Measurements from ENCODE around the gene SLC35F4.

DNA sequence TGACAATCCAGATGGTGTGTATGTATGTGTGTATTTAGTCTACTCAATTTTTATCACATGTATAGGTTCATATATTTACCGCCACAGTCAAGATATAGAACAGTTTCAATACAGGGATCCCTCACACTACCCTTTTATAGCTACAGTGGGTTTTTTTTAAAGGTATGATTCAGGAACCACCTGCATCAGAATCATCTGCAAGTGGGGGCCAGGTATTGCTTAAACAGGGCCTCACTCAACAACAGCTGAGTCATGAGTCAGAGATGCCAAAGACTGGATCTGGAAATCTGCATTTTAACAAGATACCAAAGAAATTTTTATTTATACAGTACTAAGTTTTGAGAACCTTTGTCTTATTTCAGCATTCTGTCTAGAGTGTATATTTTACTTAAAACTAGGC lies 117.6 kb downstream of the SLC35F4 start:
- TF ChIP-seq, protein P1, sequence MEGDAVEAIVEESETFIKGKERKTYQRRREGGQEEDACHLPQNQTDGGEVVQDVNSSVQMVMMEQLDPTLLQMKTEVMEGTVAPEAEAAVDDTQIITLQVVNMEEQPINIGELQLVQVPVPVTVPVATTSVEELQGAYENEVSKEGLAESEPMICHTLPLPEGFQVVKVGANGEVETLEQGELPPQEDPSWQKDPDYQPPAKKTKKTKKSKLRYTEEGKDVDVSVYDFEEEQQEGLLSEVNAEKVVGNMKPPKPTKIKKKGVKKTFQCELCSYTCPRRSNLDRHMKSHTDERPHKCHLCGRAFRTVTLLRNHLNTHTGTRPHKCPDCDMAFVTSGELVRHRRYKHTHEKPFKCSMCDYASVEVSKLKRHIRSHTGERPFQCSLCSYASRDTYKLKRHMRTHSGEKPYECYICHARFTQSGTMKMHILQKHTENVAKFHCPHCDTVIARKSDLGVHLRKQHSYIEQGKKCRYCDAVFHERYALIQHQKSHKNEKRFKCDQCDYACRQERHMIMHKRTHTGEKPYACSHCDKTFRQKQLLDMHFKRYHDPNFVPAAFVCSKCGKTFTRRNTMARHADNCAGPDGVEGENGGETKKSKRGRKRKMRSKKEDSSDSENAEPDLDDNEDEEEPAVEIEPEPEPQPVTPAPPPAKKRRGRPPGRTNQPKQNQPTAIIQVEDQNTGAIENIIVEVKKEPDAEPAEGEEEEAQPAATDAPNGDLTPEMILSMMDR (IDR thresholded peaks at IDR 0.05; ENCODE audit: poor library complexity, severe bottlenecking) = no peak
- TF ChIP-seq POLR2AphosphoS5 (IDR thresholded peaks at IDR 0.05) = no peak
- TF ChIP-seq, protein P2, sequence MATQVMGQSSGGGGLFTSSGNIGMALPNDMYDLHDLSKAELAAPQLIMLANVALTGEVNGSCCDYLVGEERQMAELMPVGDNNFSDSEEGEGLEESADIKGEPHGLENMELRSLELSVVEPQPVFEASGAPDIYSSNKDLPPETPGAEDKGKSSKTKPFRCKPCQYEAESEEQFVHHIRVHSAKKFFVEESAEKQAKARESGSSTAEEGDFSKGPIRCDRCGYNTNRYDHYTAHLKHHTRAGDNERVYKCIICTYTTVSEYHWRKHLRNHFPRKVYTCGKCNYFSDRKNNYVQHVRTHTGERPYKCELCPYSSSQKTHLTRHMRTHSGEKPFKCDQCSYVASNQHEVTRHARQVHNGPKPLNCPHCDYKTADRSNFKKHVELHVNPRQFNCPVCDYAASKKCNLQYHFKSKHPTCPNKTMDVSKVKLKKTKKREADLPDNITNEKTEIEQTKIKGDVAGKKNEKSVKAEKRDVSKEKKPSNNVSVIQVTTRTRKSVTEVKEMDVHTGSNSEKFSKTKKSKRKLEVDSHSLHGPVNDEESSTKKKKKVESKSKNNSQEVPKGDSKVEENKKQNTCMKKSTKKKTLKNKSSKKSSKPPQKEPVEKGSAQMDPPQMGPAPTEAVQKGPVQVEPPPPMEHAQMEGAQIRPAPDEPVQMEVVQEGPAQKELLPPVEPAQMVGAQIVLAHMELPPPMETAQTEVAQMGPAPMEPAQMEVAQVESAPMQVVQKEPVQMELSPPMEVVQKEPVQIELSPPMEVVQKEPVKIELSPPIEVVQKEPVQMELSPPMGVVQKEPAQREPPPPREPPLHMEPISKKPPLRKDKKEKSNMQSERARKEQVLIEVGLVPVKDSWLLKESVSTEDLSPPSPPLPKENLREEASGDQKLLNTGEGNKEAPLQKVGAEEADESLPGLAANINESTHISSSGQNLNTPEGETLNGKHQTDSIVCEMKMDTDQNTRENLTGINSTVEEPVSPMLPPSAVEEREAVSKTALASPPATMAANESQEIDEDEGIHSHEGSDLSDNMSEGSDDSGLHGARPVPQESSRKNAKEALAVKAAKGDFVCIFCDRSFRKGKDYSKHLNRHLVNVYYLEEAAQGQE (IDR thresholded peaks at IDR 0.05; ENCODE audit: borderline replicate concordance) = no peak
- no peak for TF ChIP-seq EP300 (conservative IDR thresholded peaks at IDR 0.05; ENCODE audit: poor library complexity, severe bottlenecking)

All from neural cell (in vitro differentiated cells).